Measurements from ENCODE around the gene ATG7. TPM values are rescaled to one million over a fixed set of nuclear protein-coding genes. Genes with fewer than 3 reads are reported as not detected.
A peak's percentile ranks its signal among the peaks of the same experiment; 100 is the strongest.
"Not testable (repeated sequence)": the region's sequence is repeated elsewhere in the genome, so short reads cannot be mapped to it uniquely, and the experiment has no call there.

The ATG7 gene
- total RNA-seq, 1 experiment from 2014 or later: 50.9 TPM

- peaks cover 5% of the 10 kb centered on the region for H3K9me3 ChIP-seq (ENCODE audit: low read length)
- H3K27ac ChIP-seq (ENCODE audit: low read length): no peak overlapping the region
- H3K4me1 ChIP-seq (ENCODE audit: low read length): no peaks in the 10 kb centered on the region
- H4K20me1 ChIP-seq (ENCODE audit: insufficient read depth, low read depth, low read length): no peaks in the 10 kb centered on the region
- no peaks in the 10 kb centered on the region for H3K79me2 ChIP-seq (ENCODE audit: low read length)
- no peak overlapping the region for H3K4me3 ChIP-seq (ENCODE audit: low read length)
- H3K36me3 ChIP-seq (ENCODE audit: insufficient read depth, low read length): peaks cover 10% of the 10 kb centered on the region
- H3K9ac ChIP-seq (ENCODE audit: low read length): no peak overlapping the region
- no peak overlapping the region for H2AFZ ChIP-seq (ENCODE audit: low read length)
- H3K4me2 ChIP-seq (ENCODE audit: low read depth, low read length, poor library complexity, severe bottlenecking): no peak overlapping the region
- no peaks in the 10 kb centered on the region for H3K27me3 ChIP-seq (ENCODE audit: low read length)
- no peak for DNase-seq
- no peaks in the 10 kb centered on the region for H3K9me2 ChIP-seq (replicated peaks; ENCODE audit: insufficient read depth, low read length)
Observed at GRCh38 chr3:11523572-11524101, 251.4 kb downstream of the ATG7 start.

DNA sequence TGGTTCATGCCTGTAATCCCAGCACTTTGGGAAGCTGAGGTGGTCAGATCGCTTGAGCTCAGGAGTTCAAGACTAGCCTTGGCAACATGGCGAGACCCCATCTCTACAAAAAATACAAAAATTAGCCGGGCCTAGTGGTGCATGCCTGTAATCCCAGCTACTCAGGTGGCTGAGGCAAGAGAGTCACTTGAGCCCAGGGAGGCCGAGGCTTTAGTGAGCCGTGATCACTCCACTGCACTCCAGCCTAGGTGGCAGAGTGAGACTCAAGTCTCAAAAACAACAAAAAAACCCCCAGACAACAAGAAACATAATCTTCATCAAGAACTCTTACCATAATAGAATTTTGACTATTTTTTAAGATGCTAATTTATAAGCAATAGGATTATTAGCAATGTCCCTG lies 253.9 kb downstream of the ATG7 start:
- H2AFZ ChIP-seq (ENCODE audit: low read length); H3K9me3 ChIP-seq (ENCODE audit: low read length); H3K4me2 ChIP-seq (ENCODE audit: low read depth, low read length, poor library complexity, severe bottlenecking); H3K79me2 ChIP-seq (ENCODE audit: low read length); H3K9ac ChIP-seq (ENCODE audit: low read length); H3K27me3 ChIP-seq (ENCODE audit: low read length); H3K9me2 ChIP-seq (replicated peaks; ENCODE audit: insufficient read depth, low read length); H3K27ac ChIP-seq (ENCODE audit: low read length); H3K4me3 ChIP-seq (ENCODE audit: low read length); DNase-seq; H4K20me1 ChIP-seq (ENCODE audit: insufficient read depth, low read depth, low read length); H3K4me1 ChIP-seq (ENCODE audit: low read length): not testable (repeated sequence)
- peaks cover 10% of the 10 kb centered on the region for H3K36me3 ChIP-seq (ENCODE audit: insufficient read depth, low read length)

DNA sequence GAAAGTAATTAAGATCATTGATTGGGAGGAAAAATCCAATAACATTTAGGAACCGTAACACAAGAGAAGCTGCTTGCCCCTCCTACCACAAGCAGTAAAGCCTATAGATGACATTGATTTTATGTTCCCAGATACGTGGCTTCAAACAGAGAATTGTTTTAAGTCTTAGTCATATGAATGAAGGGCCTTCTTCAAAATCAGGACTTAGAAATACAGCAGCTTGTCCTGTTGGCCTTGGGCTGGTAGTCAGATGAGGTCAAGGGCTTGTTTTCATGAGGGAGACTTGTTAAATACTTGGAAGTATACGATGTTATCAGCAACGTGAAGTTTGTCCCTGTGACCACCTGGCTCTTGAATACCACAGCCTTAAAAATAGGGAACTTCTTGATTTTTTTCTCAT lies 257.1 kb downstream of the ATG7 start:
- H3K27me3 ChIP-seq (ENCODE audit: low read length): no peaks in the 10 kb centered on the region
- H3K4me2 ChIP-seq (ENCODE audit: low read depth, low read length, poor library complexity, severe bottlenecking): no peak overlapping the region
- no peak overlapping the region for H3K27ac ChIP-seq (ENCODE audit: low read length)
- no peak overlapping the region for H3K4me3 ChIP-seq (ENCODE audit: low read length)
- no peak for DNase-seq
- H3K36me3 ChIP-seq (ENCODE audit: insufficient read depth, low read length): peaks cover 10% of the 10 kb centered on the region
- H3K9me3 ChIP-seq (ENCODE audit: low read length): peaks cover 5% of the 10 kb centered on the region
- H3K79me2 ChIP-seq (ENCODE audit: low read length): no peaks in the 10 kb centered on the region
- H4K20me1 ChIP-seq (ENCODE audit: insufficient read depth, low read depth, low read length): no peaks in the 10 kb centered on the region
- H3K4me1 ChIP-seq (ENCODE audit: low read length): no peaks in the 10 kb centered on the region
- no peak overlapping the region for H3K9ac ChIP-seq (ENCODE audit: low read length)
- no peaks in the 10 kb centered on the region for H3K9me2 ChIP-seq (replicated peaks; ENCODE audit: insufficient read depth, low read length)
- H2AFZ ChIP-seq (ENCODE audit: low read length): no peak overlapping the region

GRCh38 chr3:11530153-11530721 lies 258.0 kb downstream of the ATG7 start:
- Histone ChIP-seq H3K36me3 (ENCODE audit: insufficient read depth, low read length) (peaks cover 10% of the 10 kb centered on the region), H3K4me2 (ENCODE audit: low read depth, low read length, poor library complexity, severe bottlenecking) (no peak overlapping the region), H3K9me2 (replicated peaks; ENCODE audit: insufficient read depth, low read length) (no peaks in the 10 kb centered on the region), H2AFZ (ENCODE audit: low read length) (no peak overlapping the region), H4K20me1 (ENCODE audit: insufficient read depth, low read depth, low read length) (no peaks in the 10 kb centered on the region), H3K27me3 (ENCODE audit: low read length) (no peaks in the 10 kb centered on the region), H3K79me2 (ENCODE audit: low read length) (no peaks in the 10 kb centered on the region), H3K9me3 (ENCODE audit: low read length) (peaks cover 5% of the 10 kb centered on the region), H3K4me1 (ENCODE audit: low read length) (no peaks in the 10 kb centered on the region), H3K27ac (ENCODE audit: low read length) (no peak overlapping the region), H3K4me3 (ENCODE audit: low read length) (no peak overlapping the region), H3K9ac (ENCODE audit: low read length) (no peak overlapping the region)
- no peak for DNase-seq

GRCh38 chr3:11532931-11533391 lies 260.8 kb downstream of the ATG7 start:
- Histone ChIP-seq H3K4me1 (ENCODE audit: low read length) (peaks cover 10% of the 10 kb centered on the region), H4K20me1 (ENCODE audit: insufficient read depth, low read depth, low read length) (no peaks in the 10 kb centered on the region), H3K79me2 (ENCODE audit: low read length) (no peaks in the 10 kb centered on the region), H2AFZ (ENCODE audit: low read length) (no peak overlapping the region), H3K9ac (ENCODE audit: low read length) (no peak overlapping the region), H3K27me3 (ENCODE audit: low read length) (no peaks in the 10 kb centered on the region), H3K36me3 (ENCODE audit: insufficient read depth, low read length) (peaks cover 2% of the 10 kb centered on the region; the same call in 1 of the 2 replicates), H3K9me2 (replicated peaks; ENCODE audit: insufficient read depth, low read length) (no peaks in the 10 kb centered on the region), H3K4me3 (ENCODE audit: low read length) (no peak overlapping the region), H3K27ac (ENCODE audit: low read length) (peak overlapping the region; percentile 25; the same call in 1 of the 2 replicates), H3K9me3 (ENCODE audit: low read length) (no peaks in the 10 kb centered on the region), H3K4me2 (ENCODE audit: low read depth, low read length, poor library complexity, severe bottlenecking) (no peak overlapping the region)
- no peak for DNase-seq

GRCh38 chr3:11534011-11534792 lies 262.0 kb downstream of the ATG7 start:
- H3K4me1 ChIP-seq (ENCODE audit: low read length): peaks cover 14% of the 10 kb centered on the region
- H3K9ac ChIP-seq (ENCODE audit: low read length): no peak overlapping the region
- no peak overlapping the region for H2AFZ ChIP-seq (ENCODE audit: low read length)
- no peaks in the 10 kb centered on the region for H3K27me3 ChIP-seq (ENCODE audit: low read length)
- DNase-seq: no peak
- no peaks in the 10 kb centered on the region for H3K36me3 ChIP-seq (ENCODE audit: insufficient read depth, low read length)
- no peaks in the 10 kb centered on the region for H4K20me1 ChIP-seq (ENCODE audit: insufficient read depth, low read depth, low read length)
- no peak overlapping the region for H3K4me3 ChIP-seq (ENCODE audit: low read length)
- H3K27ac ChIP-seq (ENCODE audit: low read length): no peak overlapping the region
- H3K79me2 ChIP-seq (ENCODE audit: low read length): no peaks in the 10 kb centered on the region
- H3K9me2 ChIP-seq (replicated peaks; ENCODE audit: insufficient read depth, low read length): no peaks in the 10 kb centered on the region
- H3K4me2 ChIP-seq (ENCODE audit: low read depth, low read length, poor library complexity, severe bottlenecking): no peak overlapping the region
- H3K9me3 ChIP-seq (ENCODE audit: low read length): no peaks in the 10 kb centered on the region

DNA sequence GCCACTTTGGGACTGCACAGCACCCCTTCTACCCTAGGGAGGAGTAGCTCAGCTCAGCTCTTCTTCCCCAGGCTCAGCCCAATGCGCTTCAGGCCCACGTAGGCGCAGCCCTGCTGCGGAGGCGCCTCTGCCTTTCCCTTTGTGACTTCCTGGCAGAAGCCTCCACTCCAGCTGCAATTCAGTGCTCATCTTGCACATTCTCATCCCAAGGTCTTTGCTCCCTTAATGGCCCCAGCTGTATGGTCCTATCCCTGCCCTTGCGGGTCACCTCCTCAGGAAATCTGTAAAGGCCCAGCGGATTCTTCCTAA lies 262.6 kb downstream of the ATG7 start:
- no peak overlapping the region for H3K27ac ChIP-seq (ENCODE audit: low read length)
- no peaks in the 10 kb centered on the region for H3K27me3 ChIP-seq (ENCODE audit: low read length)
- H2AFZ ChIP-seq (ENCODE audit: low read length): no peak overlapping the region
- no peak overlapping the region for H3K4me2 ChIP-seq (ENCODE audit: low read depth, low read length, poor library complexity, severe bottlenecking)
- DNase-seq: no peak
- H3K9ac ChIP-seq (ENCODE audit: low read length): no peak overlapping the region
- H3K36me3 ChIP-seq (ENCODE audit: insufficient read depth, low read length): no peaks in the 10 kb centered on the region
- peaks cover 14% of the 10 kb centered on the region for H3K4me1 ChIP-seq (ENCODE audit: low read length)
- H3K79me2 ChIP-seq (ENCODE audit: low read length): no peaks in the 10 kb centered on the region
- no peaks in the 10 kb centered on the region for H4K20me1 ChIP-seq (ENCODE audit: insufficient read depth, low read depth, low read length)
- H3K9me3 ChIP-seq (ENCODE audit: low read length): no peaks in the 10 kb centered on the region
- no peaks in the 10 kb centered on the region for H3K9me2 ChIP-seq (replicated peaks; ENCODE audit: insufficient read depth, low read length)
- H3K4me3 ChIP-seq (ENCODE audit: low read length): no peak overlapping the region

GRCh38 chr3:11535243-11535960 lies 263.2 kb downstream of the ATG7 start:
- DNase-seq: no peak
- Histone ChIP-seq H3K4me1 (ENCODE audit: low read length) (peaks cover 14% of the 10 kb centered on the region), H4K20me1 (ENCODE audit: insufficient read depth, low read depth, low read length) (no peaks in the 10 kb centered on the region), H3K27me3 (ENCODE audit: low read length) (no peaks in the 10 kb centered on the region), H3K27ac (ENCODE audit: low read length) (no peak overlapping the region), H3K79me2 (ENCODE audit: low read length) (no peaks in the 10 kb centered on the region), H3K4me3 (ENCODE audit: low read length) (no peak overlapping the region), H3K4me2 (ENCODE audit: low read depth, low read length, poor library complexity, severe bottlenecking) (no peak overlapping the region), H2AFZ (ENCODE audit: low read length) (no peak overlapping the region), H3K9me3 (ENCODE audit: low read length) (no peaks in the 10 kb centered on the region), H3K9ac (ENCODE audit: low read length) (no peak overlapping the region), H3K9me2 (replicated peaks; ENCODE audit: insufficient read depth, low read length) (no peaks in the 10 kb centered on the region), H3K36me3 (ENCODE audit: insufficient read depth, low read length) (no peaks in the 10 kb centered on the region)
